Endothelial cell of umbilical vein (primary cell): ENCODE data around the gene RNF130.

Source experiments
- EZH2 ChIP-seq: IDR thresholded peaks from 2 replicates; pipeline ENCODE4 v1.6.1; 2012; ENCODE audit warnings: borderline replicate concordance, low read depth, mild to moderate bottlenecking, moderate library complexity, low read length, inconsistent platforms; ENCODE audit not compliant: severe bottlenecking
- JUN ChIP-seq: IDR thresholded peaks from 2 replicates; pipeline ENCODE4 v1.6.1; 2011; ENCODE audit warnings: borderline replicate concordance, low read depth; ENCODE audit not compliant: insufficient read length, insufficient read depth
- POLR2A ChIP-seq: IDR thresholded peaks from 2 replicates; pipeline ENCODE4 v1.6.1; 2012; ENCODE audit warnings: low read depth, mild to moderate bottlenecking, control low read depth, low read length
- POLR2AphosphoS5 ChIP-seq: IDR thresholded peaks from 2 replicates; pipeline ENCODE4 v1.6.1; 2012; ENCODE audit warnings: low read depth, mild to moderate bottlenecking, control low read depth, low read length, moderate library complexity; ENCODE audit not compliant: insufficient read depth
- TF ChIP-seq, protein P1 (sequence below), 2 donors: IDR thresholded peaks; 1 replicate in 1 of 2; 2 replicates in 1 of 2; pipeline ENCODE4 v1.5.1; 2011; ENCODE audit warnings: low read length in 2 of 2, mild to moderate bottlenecking in 2 of 2, moderate library complexity in 2 of 2, control low read depth in 1 of 2, inconsistent platforms in 1 of 2, low read depth in 1 of 2; ENCODE audit not compliant: insufficient read depth in 1 of 2; ENCODE audit errors: extremely low read depth in 1 of 2
- TF ChIP-seq, protein P2 (sequence below): IDR thresholded peaks from 2 replicates; pipeline ENCODE4 v1.6.1; 2011; ENCODE audit not compliant: insufficient read depth, insufficient read length

GRCh38 chr5:179955062-179955461 lies 116.5 kb downstream of the RNF130 start:
- no peak for TF ChIP-seq JUN
- TF ChIP-seq, protein P1, sequence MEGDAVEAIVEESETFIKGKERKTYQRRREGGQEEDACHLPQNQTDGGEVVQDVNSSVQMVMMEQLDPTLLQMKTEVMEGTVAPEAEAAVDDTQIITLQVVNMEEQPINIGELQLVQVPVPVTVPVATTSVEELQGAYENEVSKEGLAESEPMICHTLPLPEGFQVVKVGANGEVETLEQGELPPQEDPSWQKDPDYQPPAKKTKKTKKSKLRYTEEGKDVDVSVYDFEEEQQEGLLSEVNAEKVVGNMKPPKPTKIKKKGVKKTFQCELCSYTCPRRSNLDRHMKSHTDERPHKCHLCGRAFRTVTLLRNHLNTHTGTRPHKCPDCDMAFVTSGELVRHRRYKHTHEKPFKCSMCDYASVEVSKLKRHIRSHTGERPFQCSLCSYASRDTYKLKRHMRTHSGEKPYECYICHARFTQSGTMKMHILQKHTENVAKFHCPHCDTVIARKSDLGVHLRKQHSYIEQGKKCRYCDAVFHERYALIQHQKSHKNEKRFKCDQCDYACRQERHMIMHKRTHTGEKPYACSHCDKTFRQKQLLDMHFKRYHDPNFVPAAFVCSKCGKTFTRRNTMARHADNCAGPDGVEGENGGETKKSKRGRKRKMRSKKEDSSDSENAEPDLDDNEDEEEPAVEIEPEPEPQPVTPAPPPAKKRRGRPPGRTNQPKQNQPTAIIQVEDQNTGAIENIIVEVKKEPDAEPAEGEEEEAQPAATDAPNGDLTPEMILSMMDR (IDR thresholded peaks at IDR 0.05; ENCODE audit: extremely low read depth in 1 of 2, insufficient read depth in 1 of 2, low read depth in 1 of 2, low read length in 2 of 2), result no peak
- TF ChIP-seq POLR2AphosphoS5, result no peak
- TF ChIP-seq POLR2A, result no peak
- TF ChIP-seq, protein P2, sequence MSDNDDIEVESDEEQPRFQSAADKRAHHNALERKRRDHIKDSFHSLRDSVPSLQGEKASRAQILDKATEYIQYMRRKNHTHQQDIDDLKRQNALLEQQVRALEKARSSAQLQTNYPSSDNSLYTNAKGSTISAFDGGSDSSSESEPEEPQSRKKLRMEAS, result no peak
- TF ChIP-seq EZH2, result no peak
